Inflammatory macrophage treated with lipopolysaccharide for 4 hours (primary cell): ENCODE measurements around the gene LUC7L.
"Not testable (repeated sequence)": the region's sequence is repeated elsewhere in the genome, so short reads cannot be mapped to it uniquely, and the experiment has no call there.

Experiments used
- DNase-seq: peaks from one replicate; pipeline ENCODE4 v3.0.0-alpha.2; 2020

The LUC7L gene

GRCh38 chr16:178668-179015, 50.6 kb downstream of the LUC7L start:
- no peak for DNase-seq

- no peak for DNase-seq
Measured at GRCh38 chr16:177981-178667, 51.1 kb downstream of the LUC7L start.

DNA sequence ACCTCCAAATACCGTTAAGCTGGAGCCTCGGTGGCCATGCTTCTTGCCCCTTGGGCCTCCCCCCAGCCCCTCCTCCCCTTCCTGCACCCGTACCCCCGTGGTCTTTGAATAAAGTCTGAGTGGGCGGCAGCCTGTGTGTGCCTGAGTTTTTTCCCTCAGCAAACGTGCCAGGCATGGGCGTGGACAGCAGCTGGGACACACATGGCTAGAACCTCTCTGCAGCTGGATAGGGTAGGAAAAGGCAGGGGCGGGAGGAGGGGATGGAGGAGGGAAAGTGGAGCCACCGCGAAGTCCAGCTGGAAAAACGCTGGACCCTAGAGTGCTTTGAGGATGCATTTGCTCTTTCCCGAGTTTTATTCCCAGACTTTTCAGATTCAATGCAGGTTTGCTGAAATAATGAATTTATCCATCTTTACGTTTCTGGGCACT, 51.8 kb downstream of the LUC7L start:
- DNase-seq = no peak

DNA sequence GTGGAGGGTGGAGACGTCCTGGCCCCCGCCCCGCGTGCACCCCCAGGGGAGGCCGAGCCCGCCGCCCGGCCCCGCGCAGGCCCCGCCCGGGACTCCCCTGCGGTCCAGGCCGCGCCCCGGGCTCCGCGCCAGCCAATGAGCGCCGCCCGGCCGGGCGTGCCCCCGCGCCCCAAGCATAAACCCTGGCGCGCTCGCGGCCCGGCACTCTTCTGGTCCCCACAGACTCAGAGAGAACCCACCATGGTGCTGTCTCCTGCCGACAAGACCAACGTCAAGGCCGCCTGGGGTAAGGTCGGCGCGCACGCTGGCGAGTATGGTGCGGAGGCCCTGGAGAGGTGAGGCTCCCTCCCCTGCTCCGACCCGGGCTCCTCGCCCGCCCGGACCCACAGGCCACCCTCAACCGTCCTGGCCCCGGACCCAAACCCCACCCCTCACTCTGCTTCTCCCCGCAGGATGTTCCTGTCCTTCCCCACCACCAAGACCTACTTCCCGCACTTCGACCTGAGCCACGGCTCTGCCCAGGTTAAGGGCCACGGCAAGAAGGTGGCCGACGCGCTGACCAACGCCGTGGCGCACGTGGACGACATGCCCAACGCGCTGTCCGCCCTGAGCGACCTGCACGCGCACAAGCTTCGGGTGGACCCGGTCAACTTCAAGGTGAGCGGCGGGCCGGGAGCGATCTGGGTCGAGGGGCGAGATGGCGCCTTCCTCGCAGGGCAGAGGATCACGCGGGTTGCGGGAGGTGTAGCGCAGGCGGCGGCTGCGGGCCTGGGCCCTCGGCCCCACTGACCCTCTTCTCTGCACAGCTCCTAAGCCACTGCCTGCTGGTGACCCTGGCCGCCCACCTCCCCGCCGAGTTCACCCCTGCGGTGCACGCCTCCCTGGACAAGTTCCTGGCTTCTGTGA, 52.5 kb downstream of the LUC7L start, which contains the start of gene HBA1:
HBA1 (plus strand) TSS at position 204 of the 906 bp plus-strand sequence; CDS start at position 241, 37 bp downstream.
- DNase-seq = not testable (repeated sequence)

GRCh38 chr16:176006-176405, 53.2 kb downstream of the LUC7L start:
- DNase-seq = not testable (repeated sequence)

DNA sequence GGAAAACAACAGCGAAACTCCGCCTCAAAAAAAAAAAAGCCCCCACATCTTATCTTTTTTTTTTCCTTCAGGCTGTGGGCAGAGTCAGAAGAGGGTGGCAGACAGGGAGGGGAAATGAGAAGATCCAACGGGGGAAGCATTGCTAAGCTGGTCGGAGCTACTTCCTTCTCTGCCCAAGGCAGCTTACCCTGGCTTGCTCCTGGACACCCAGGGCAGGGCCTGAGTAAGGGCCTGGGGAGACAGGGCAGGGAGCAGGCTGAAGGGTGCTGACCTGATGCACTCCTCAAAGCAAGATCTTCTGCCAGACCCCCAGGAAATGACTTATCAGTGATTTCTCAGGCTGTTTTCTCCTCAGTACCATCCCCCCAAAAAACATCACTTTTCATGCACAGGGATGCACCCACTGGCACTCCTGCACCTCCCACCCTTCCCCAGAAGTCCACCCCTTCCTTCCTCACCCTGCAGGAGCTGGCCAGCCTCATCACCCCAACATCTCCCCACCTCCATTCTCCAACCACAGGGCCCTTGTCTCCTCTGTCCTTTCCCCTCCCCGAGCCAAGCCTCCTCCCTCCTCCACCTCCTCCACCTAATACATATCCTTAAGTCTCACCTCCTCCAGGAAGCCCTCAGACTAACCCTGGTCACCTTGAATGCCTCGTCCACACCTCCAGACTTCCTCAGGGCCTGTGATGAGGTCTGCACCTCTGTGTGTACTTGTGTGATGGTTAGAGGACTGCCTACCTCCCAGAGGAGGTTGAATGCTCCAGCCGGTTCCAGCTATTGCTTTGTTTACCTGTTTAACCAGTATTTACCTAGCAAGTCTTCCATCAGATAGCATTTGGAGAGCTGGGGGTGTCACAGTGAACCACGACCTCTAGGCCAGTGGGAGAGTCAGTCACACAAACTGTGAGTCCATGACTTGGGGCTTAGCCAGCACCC, 54.0 kb downstream of the LUC7L start:
- DNase-seq = peak; percentile 21

GRCh38 chr16:173928-174769, 55.1 kb downstream of the LUC7L start:
- DNase-seq = not testable (repeated sequence)

DNA sequence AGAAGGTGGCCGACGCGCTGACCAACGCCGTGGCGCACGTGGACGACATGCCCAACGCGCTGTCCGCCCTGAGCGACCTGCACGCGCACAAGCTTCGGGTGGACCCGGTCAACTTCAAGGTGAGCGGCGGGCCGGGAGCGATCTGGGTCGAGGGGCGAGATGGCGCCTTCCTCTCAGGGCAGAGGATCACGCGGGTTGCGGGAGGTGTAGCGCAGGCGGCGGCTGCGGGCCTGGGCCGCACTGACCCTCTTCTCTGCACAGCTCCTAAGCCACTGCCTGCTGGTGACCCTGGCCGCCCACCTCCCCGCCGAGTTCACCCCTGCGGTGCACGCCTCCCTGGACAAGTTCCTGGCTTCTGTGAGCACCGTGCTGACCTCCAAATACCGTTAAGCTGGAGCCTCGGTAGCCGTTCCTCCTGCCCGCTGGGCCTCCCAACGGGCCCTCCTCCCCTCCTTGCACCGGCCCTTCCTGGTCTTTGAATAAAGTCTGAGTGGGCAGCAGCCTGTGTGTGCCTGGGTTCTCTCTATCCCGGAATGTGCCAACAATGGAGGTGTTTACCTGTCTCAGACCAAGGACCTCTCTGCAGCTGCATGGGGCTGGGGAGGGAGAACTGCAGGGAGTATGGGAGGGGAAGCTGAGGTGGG, 55.9 kb downstream of the LUC7L start:
- DNase-seq = not testable (repeated sequence)

DNA sequence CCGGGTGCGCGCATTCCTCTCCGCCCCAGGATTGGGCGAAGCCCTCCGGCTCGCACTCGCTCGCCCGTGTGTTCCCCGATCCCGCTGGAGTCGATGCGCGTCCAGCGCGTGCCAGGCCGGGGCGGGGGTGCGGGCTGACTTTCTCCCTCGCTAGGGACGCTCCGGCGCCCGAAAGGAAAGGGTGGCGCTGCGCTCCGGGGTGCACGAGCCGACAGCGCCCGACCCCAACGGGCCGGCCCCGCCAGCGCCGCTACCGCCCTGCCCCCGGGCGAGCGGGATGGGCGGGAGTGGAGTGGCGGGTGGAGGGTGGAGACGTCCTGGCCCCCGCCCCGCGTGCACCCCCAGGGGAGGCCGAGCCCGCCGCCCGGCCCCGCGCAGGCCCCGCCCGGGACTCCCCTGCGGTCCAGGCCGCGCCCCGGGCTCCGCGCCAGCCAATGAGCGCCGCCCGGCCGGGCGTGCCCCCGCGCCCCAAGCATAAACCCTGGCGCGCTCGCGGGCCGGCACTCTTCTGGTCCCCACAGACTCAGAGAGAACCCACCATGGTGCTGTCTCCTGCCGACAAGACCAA, 56.8 kb downstream of the LUC7L start, which contains the start of gene HBA2:
HBA2 (plus strand) TSS at position 503 of the 568 bp plus-strand sequence; CDS start at position 540, 37 bp downstream.
- not testable (repeated sequence) for DNase-seq

GRCh38 chr16:170788-171187, 58.5 kb downstream of the LUC7L start:
- DNase-seq = no peak

GRCh38 chr16:170088-170507, 59.2 kb downstream of the LUC7L start:
- DNase-seq = not testable (repeated sequence)

DNA sequence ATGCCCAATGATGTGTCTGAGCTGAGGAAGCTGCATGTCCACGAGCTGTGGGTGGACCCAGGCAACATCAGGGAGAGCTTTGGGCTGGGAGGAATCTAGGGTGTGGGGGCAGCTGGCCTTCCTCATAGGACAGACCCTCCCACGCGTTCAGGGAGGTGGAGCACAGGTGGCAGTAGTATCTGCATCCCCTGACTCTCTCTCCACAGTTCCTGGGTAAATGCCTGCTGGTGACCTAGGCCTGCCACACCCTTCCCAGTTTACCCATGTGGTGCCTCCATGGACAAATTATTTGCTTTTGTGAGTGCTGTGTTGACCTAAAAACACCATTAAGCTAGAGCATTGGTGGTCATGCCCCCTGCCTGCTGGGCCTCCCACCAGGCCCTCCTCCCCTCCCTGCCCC, 60.2 kb downstream of the LUC7L start:
- DNase-seq = no peak

DNA sequence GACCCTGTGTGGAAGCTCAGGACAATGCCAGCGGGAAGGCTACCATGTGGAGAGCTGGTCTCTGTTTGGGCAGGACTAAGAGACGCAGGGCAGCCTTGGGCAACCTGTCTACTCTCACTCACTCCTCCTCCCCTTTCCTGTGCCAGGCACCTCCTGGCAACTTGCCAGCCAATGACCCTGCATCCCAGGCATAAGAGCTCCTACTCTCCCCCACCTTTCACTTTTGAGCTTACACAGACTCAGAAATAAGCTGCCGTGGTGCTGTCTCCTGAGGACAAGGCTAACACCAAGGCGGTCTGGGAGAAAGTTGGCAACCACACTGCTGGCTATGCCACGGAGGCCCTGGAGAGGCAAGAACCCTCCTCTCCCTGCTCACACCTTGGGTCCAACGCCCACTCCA, 60.8 kb downstream of the LUC7L start:
- no peak for DNase-seq

DNA sequence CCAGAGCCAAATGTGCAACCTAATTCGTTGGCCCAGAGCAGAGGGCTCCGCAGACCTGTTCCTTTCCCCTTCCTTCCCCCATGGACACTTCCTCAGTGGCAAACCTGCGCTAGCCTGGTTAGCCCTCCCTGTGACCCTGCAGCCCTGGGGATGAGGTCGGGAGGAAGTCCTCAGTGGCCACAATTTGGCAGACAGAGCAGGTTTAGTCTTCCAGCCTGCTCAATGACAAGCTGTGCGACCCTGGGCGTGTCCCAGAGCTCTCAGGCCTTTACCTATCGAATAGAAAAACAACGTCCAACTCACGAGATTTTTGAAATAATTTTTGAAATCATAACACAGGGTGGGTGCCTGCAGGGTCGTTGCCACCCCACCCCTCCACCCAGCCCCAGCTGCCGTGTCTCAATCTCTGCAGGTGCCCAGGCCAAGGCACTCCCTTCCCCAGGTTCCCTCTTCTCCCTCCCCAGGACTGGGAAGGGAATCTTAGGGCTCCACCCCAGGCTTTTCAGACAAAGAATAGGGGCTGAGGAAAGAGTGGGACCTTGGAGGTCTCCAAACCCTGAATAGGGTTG, 62.0 kb downstream of the LUC7L start:
- DNase-seq = no peak

- no peak for DNase-seq
Measured at GRCh38 chr16:166375-167121, 62.7 kb downstream of the LUC7L start.

DNA sequence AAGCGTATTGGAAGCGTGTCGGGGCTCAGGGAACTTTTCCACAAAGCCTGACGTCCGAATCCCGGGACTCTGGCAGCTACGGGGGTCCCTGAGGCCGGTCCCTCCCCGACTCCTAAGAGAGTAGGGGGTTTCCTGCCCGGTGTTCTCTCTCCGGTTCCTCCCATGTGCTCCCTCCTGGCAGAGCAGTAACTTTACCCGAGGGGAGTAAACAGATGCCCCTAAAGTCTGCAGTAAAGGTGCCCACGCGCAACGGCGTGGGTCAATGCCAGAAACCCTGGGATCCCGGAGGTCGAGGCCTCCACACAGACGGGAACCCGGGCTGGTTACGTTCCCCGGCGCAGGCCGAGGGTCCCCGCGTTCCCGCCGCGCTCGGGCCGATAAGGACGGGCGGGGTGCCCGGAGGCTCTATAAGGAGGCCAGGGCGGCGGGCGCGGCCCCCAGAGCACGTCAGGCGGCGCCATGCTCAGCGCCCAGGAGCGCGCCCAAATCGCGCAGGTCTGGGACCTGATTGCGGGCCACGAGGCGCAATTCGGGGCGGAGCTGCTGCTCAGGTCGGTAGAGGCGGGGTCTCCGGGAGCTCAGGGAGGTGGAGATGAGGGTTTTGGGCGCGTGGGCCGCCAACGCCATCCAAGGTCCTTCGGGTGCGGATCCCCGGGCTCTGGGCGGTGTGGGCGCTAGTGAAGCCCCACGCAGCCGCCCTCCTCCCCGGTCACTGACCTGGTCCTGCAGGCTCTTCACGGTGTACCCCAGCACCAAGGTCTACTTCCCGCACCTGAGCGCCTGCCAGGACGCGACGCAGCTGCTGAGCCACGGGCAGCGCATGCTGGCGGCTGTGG, 63.5 kb downstream of the LUC7L start, which contains the start of gene HBM:
HBM (plus strand) TSS at position 440 of the 836 bp plus-strand sequence; CDS start at position 460, 20 bp downstream.
- DNase-seq = no peak

GRCh38 chr16:164827-165538, 64.3 kb downstream of the LUC7L start:
- DNase-seq = no peak
